Erythroblast (primary cell): ENCODE results near the gene RCE1.
A peak's percentile ranks its signal among the peaks of the same experiment; 100 is the strongest.

Experiments used
- DNase-seq, 2 experiments: peaks; one replicate each; lab custom pipeline; 2025; lab: John Stamatoyannopoulos, UW
- GATA1 ChIP-seq: IDR thresholded peaks from 2 replicates; pipeline ENCODE4 v1.6.1; 2011; ENCODE audit warnings: low read depth, mild to moderate bottlenecking, control low read depth, low read length, moderate library complexity
- POLR2A ChIP-seq: IDR thresholded peaks from 2 replicates; pipeline ENCODE4 v1.6.1; 2011; ENCODE audit warnings: mild to moderate bottlenecking, low read length

Gene RCE1

GRCh38 chr11:66866007-66866406 is 22.8 kb downstream of the RCE1 start:
- no peak for DNase-seq
- TF ChIP-seq POLR2A (no peak), GATA1 (no peak)

- TF ChIP-seq GATA1 (no peak), POLR2A (no peak)
- no peak for DNase-seq
Measured at GRCh38 chr11:66866511-66866986, 23.3 kb downstream of the RCE1 start.

GRCh38 chr11:66867425-66868040 is 24.3 kb downstream of the RCE1 start:
- DNase-seq, result no peak
- TF ChIP-seq POLR2A (no peak), GATA1 (no peak)

- no peak for TF ChIP-seq POLR2A
- no peak for TF ChIP-seq GATA1
Measured at GRCh38 chr11:66868082-66868725, 25.0 kb downstream of the RCE1 start.

GRCh38 chr11:66868726-66869566 is 25.7 kb downstream of the RCE1 start:
- TF ChIP-seq POLR2A, result no peak
- TF ChIP-seq GATA1, result no peak
- peak; percentile 79 to 85 for DNase-seq

More at GRCh38 chr11:66868082-66868725, 25.0 kb downstream of the RCE1 start:
- no peak for DNase-seq

GRCh38 chr11:66869567-66869870 is 26.3 kb downstream of the RCE1 start:
- no peak for TF ChIP-seq POLR2A
- no peak for TF ChIP-seq GATA1
- no peak for DNase-seq

GRCh38 chr11:66870131-66870530 is 26.9 kb downstream of the RCE1 start:
- DNase-seq, result no peak
- no peak for TF ChIP-seq GATA1
- TF ChIP-seq POLR2A, result no peak

GRCh38 chr11:66870616-66871520 is 27.6 kb downstream of the RCE1 start:
- TF ChIP-seq GATA1 (no peak), POLR2A (no peak)
- no peak for DNase-seq

GRCh38 chr11:66871521-66871901 is 28.3 kb downstream of the RCE1 start:
- TF ChIP-seq GATA1, result no peak
- no peak for DNase-seq

GRCh38 chr11:66874232-66874631 is 31.0 kb downstream of the RCE1 start:
- DNase-seq, result no peak
- no peak for TF ChIP-seq POLR2A
- TF ChIP-seq GATA1, result no peak

GRCh38 chr11:66875378-66875777 is 32.1 kb downstream of the RCE1 start:
- DNase-seq, result no peak
- no peak for TF ChIP-seq GATA1

- no peak for DNase-seq
- TF ChIP-seq GATA1 (no peak), POLR2A (no peak)
Measured at GRCh38 chr11:66877588-66878385, 34.5 kb downstream of the RCE1 start.
